Activated T-cell treated with anti-CD3 and anti-CD28 coated beads, Interleukin-2, amount 50 U/mL, for 4 hours (primary cell): Measurements from ENCODE around the gene MFN2. TPM values are rescaled to one million over a fixed set of nuclear protein-coding genes. Genes with fewer than 3 reads are reported as not detected.
A peak's percentile ranks its signal among the peaks of the same experiment; 100 is the strongest.
"Not testable (repeated sequence)": the region's sequence is repeated elsewhere in the genome, so short reads cannot be mapped to it uniquely, and the experiment has no call there.

Experiments
- ATAC-seq, 2 donors: fragments of 200-7000 bp; cut with Tn5 transposase; one replicate each; pipeline ENCODE4 v1.10.0; 2021
- DNase-seq: peaks from one replicate; pipeline ENCODE4 v3.0.0-alpha.2; 2020
- H3K27me3 Mint-ChIP-seq: one replicate; pipeline ENCODE4 v1.8.0; 2021; ENCODE audit warnings: low read depth, mixed read lengths
- H3K36me3 Mint-ChIP-seq: one replicate; pipeline ENCODE4 v1.8.0; 2022; ENCODE audit warnings: mixed read lengths; ENCODE audit not compliant: insufficient read depth
- H3K4me1 Mint-ChIP-seq: one replicate; pipeline ENCODE4 v1.8.0; 2021; ENCODE audit warnings: low read depth, mixed read lengths
- H3K4me3 Mint-ChIP-seq: one replicate; pipeline ENCODE4 v1.8.0; 2021; ENCODE audit warnings: mild to moderate bottlenecking, moderate library complexity, mixed read lengths
- H3K9me3 Mint-ChIP-seq: one replicate; pipeline ENCODE4 v1.8.0; 2021; ENCODE audit warnings: mixed read lengths
- total RNA-seq, 3 donors: library from RNA; stranded (reverse); gene quantifications; one replicate each; pipeline ENCODE4 v1.2.1, GENCODE V29; 2021

Gene MFN2
- total RNA-seq, 3 donors from 2014 or later, result 96.2 to 105 (median 96.7) TPM

- no peak overlapping the region for H3K4me3 Mint-ChIP-seq
- no peaks in the 10 kb centered on the region for H3K36me3 Mint-ChIP-seq
- H3K9me3 Mint-ChIP-seq, result no peaks in the 10 kb centered on the region
- ATAC-seq, result no peak
- H3K4me1 Mint-ChIP-seq, result peaks cover 6% of the 10 kb centered on the region
- DNase-seq, result no peak
- H3K27me3 Mint-ChIP-seq, result no peaks in the 10 kb centered on the region
These were observed 55.1 kb downstream of the MFN2 start for GRCh38 chr1:12035312-12035711.

GRCh38 chr1:12037486-12038355, 57.5 kb downstream of the MFN2 start:
- Mint-ChIP-seq H3K9me3 (no peaks in the 10 kb centered on the region), H3K36me3 (no peaks in the 10 kb centered on the region), H3K4me1 (peaks cover 11% of the 10 kb centered on the region), H3K4me3 (no peak overlapping the region), H3K27me3 (no peaks in the 10 kb centered on the region)
- DNase-seq (no peak), ATAC-seq (no peak)

- Mint-ChIP-seq H3K4me1 (peaks cover 11% of the 10 kb centered on the region), H3K4me3 (no peak overlapping the region), H3K9me3 (no peaks in the 10 kb centered on the region), H3K27me3 (no peaks in the 10 kb centered on the region), H3K36me3 (no peaks in the 10 kb centered on the region)
- DNase-seq (no peak), ATAC-seq (no peak)
These were observed 58.3 kb downstream of the MFN2 start for GRCh38 chr1:12038356-12039163.

GRCh38 chr1:12039164-12039525, 58.9 kb downstream of the MFN2 start:
- H3K27me3 Mint-ChIP-seq, result no peaks in the 10 kb centered on the region
- DNase-seq (no peak), ATAC-seq (no peak)
- peaks cover 13% of the 10 kb centered on the region for H3K4me1 Mint-ChIP-seq
- no peaks in the 10 kb centered on the region for H3K9me3 Mint-ChIP-seq
- no peak overlapping the region for H3K4me3 Mint-ChIP-seq
- H3K36me3 Mint-ChIP-seq, result no peaks in the 10 kb centered on the region

GRCh38 chr1:12039824-12040456, 59.7 kb downstream of the MFN2 start:
- not testable (repeated sequence) for H3K4me3 Mint-ChIP-seq, H3K27me3 Mint-ChIP-seq, DNase-seq, H3K9me3 Mint-ChIP-seq, ATAC-seq, H3K36me3 Mint-ChIP-seq
- H3K4me1 Mint-ChIP-seq, result peaks cover 19% of the 10 kb centered on the region

GRCh38 chr1:12040457-12041051, 60.3 kb downstream of the MFN2 start:
- Mint-ChIP-seq H3K36me3 (no peaks in the 10 kb centered on the region), H3K27me3 (no peaks in the 10 kb centered on the region), H3K4me1 (peaks cover 19% of the 10 kb centered on the region), H3K9me3 (no peaks in the 10 kb centered on the region), H3K4me3 (no peak overlapping the region)
- ATAC-seq (peak; percentile 80 to 90), DNase-seq (no peak)

GRCh38 chr1:12044187-12044877, 64.1 kb downstream of the MFN2 start:
- not testable (repeated sequence) for H3K36me3 Mint-ChIP-seq, H3K27me3 Mint-ChIP-seq, DNase-seq, H3K9me3 Mint-ChIP-seq, H3K4me3 Mint-ChIP-seq, ATAC-seq
- peaks cover 13% of the 10 kb centered on the region for H3K4me1 Mint-ChIP-seq

GRCh38 chr1:12046749-12047119, 66.5 kb downstream of the MFN2 start:
- no peak for DNase-seq
- Mint-ChIP-seq H3K27me3 (no peaks in the 10 kb centered on the region), H3K36me3 (no peaks in the 10 kb centered on the region), H3K9me3 (no peaks in the 10 kb centered on the region), H3K4me1 (peaks cover 10% of the 10 kb centered on the region), H3K4me3 (no peak overlapping the region)
- ATAC-seq, result no peak

GRCh38 chr1:12047120-12047876, 67.1 kb downstream of the MFN2 start:
- Mint-ChIP-seq H3K4me1 (peaks cover 15% of the 10 kb centered on the region), H3K4me3 (no peak overlapping the region), H3K36me3 (no peaks in the 10 kb centered on the region), H3K27me3 (no peaks in the 10 kb centered on the region), H3K9me3 (no peaks in the 10 kb centered on the region)
- DNase-seq (peak; percentile 43), ATAC-seq (peak; percentile 83 to 88)

- ATAC-seq, result no peak
- no peak overlapping the region for H3K4me3 Mint-ChIP-seq
These were observed 68.1 kb downstream of the MFN2 start for GRCh38 chr1:12048372-12048771.

GRCh38 chr1:12049616-12050015, 69.4 kb downstream of the MFN2 start:
- H3K27me3 Mint-ChIP-seq, result no peaks in the 10 kb centered on the region
- H3K36me3 Mint-ChIP-seq, result no peaks in the 10 kb centered on the region
- H3K4me3 Mint-ChIP-seq, result no peak overlapping the region
- no peak for DNase-seq
- ATAC-seq, result no peak
- no peaks in the 10 kb centered on the region for H3K9me3 Mint-ChIP-seq
- H3K4me1 Mint-ChIP-seq, result peaks cover 15% of the 10 kb centered on the region

More at GRCh38 chr1:12048372-12048771, 68.1 kb downstream of the MFN2 start:
- Mint-ChIP-seq H3K9me3 (no peaks in the 10 kb centered on the region), H3K27me3 (no peaks in the 10 kb centered on the region), H3K4me1 (peaks cover 20% of the 10 kb centered on the region), H3K36me3 (no peaks in the 10 kb centered on the region)
- no peak for DNase-seq

GRCh38 chr1:12051361-12051760, 71.1 kb downstream of the MFN2 start:
- H3K36me3 Mint-ChIP-seq, result no peaks in the 10 kb centered on the region
- no peaks in the 10 kb centered on the region for H3K9me3 Mint-ChIP-seq
- peaks cover 14% of the 10 kb centered on the region for H3K4me1 Mint-ChIP-seq
- no peaks in the 10 kb centered on the region for H3K27me3 Mint-ChIP-seq
- ATAC-seq (no peak), DNase-seq (no peak)
- H3K4me3 Mint-ChIP-seq, result no peak overlapping the region

- H3K4me3 Mint-ChIP-seq, result no peak overlapping the region
- ATAC-seq, result peak; percentile 5 to 9
These were observed 71.8 kb downstream of the MFN2 start for GRCh38 chr1:12052008-12052573.

More at GRCh38 chr1:12052008-12052573, 71.8 kb downstream of the MFN2 start:
- H3K27me3 Mint-ChIP-seq, result no peaks in the 10 kb centered on the region
- H3K4me1 Mint-ChIP-seq, result peaks cover 21% of the 10 kb centered on the region
- no peak for DNase-seq
- H3K36me3 Mint-ChIP-seq, result no peaks in the 10 kb centered on the region
- no peaks in the 10 kb centered on the region for H3K9me3 Mint-ChIP-seq
